ENCODE measurements around the gene GRID2. TPM values are rescaled to one million over a fixed set of nuclear protein-coding genes. Genes with fewer than 3 reads are reported as not detected.

Gene GRID2
- polyA plus RNA-seq, 1 experiment, result not detected

DNA sequence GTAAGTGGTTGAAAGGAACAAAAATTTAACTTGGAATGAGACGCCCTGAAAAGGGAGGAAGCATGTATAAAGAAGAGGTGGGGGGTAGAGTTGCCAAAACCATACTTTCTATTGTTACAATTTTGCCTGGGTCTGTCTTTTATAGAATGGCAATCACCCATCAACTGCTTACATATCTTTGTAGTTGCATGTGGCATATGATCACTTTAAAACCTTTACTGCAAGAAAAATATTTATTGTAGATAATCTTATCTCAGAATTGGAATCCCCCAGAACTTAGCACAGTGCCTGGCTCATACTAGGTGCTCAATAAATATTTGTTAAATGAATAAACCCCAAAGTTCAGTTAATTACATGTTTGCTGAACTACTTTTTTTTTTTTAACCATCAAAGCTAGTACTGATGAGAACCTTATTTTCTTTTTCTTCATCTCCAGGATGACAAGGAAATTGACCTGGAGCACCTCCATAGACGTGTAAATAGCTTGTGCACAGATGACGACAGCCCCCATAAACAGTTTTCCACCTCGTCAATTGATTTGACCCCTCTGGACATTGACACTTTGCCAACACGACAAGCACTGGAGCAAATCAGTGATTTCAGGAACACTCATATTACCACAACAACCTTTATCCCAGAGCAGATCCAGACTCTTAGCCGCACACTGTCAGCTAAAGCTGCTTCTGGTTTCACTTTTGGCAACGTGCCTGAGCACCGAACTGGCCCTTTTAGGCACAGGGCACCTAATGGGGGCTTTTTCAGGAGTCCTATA lies 1468.1 kb downstream of the GRID2 start:
- Histone ChIP-seq H3K4me3 (ENCODE audit: low read depth, low read length) (no peak overlapping the region), H3K9me3 (ENCODE audit: control insufficient read depth, insufficient read depth, low read length) (no peaks in the 10 kb centered on the region), H3K27ac (ENCODE audit: low read depth, low read length) (no peak overlapping the region), H3K27me3 (ENCODE audit: control insufficient read depth, insufficient read depth, low read length) (peaks cover 3% of the 10 kb centered on the region)
- ChIA-PET POLR2A (no interaction called here), CTCF (interaction anchor here (1.2 kb wide), 1 partner anchor 19 kb away, joined by 3 read pairs; no protein-coding TSS in a partner anchor)
- no peak for DNase-seq (ENCODE audit: low read depth, low spot score)
- no peak for TF ChIP-seq CTCF (IDR thresholded peaks at IDR 0.05; ENCODE audit: low read depth, low read length)

GRCh38 chr4:93772858-93773257 lies 1469.1 kb downstream of the GRID2 start:
- POLR2A ChIA-PET, result no interaction called here
- no peak for DNase-seq (ENCODE audit: low read depth, low spot score)
- CTCF ChIA-PET, result no interaction called here
- Histone ChIP-seq H3K9me3 (ENCODE audit: control insufficient read depth, insufficient read depth, low read length) (no peaks in the 10 kb centered on the region), H3K27me3 (ENCODE audit: control insufficient read depth, insufficient read depth, low read length) (peaks cover 3% of the 10 kb centered on the region), H3K27ac (ENCODE audit: low read depth, low read length) (no peak overlapping the region), H3K4me3 (ENCODE audit: low read depth, low read length) (no peak overlapping the region)
- TF ChIP-seq CTCF (IDR thresholded peaks at IDR 0.05; ENCODE audit: low read depth, low read length), result no peak

- Histone ChIP-seq H3K27me3 (ENCODE audit: control insufficient read depth, insufficient read depth, low read length) (no peaks in the 10 kb centered on the region), H3K4me3 (ENCODE audit: low read depth, low read length) (no peak overlapping the region), H3K27ac (ENCODE audit: low read depth, low read length) (no peak overlapping the region), H3K9me3 (ENCODE audit: control insufficient read depth, insufficient read depth, low read length) (no peaks in the 10 kb centered on the region)
- no peak for DNase-seq (ENCODE audit: low read depth, low spot score)
- TF ChIP-seq CTCF (IDR thresholded peaks at IDR 0.05; ENCODE audit: low read depth, low read length), result no peak
- POLR2A ChIA-PET, result no interaction called here
- CTCF ChIA-PET, result no interaction called here
Observed at GRCh38 chr4:93775551-93775950, 1471.8 kb downstream of the GRID2 start.

DNA sequence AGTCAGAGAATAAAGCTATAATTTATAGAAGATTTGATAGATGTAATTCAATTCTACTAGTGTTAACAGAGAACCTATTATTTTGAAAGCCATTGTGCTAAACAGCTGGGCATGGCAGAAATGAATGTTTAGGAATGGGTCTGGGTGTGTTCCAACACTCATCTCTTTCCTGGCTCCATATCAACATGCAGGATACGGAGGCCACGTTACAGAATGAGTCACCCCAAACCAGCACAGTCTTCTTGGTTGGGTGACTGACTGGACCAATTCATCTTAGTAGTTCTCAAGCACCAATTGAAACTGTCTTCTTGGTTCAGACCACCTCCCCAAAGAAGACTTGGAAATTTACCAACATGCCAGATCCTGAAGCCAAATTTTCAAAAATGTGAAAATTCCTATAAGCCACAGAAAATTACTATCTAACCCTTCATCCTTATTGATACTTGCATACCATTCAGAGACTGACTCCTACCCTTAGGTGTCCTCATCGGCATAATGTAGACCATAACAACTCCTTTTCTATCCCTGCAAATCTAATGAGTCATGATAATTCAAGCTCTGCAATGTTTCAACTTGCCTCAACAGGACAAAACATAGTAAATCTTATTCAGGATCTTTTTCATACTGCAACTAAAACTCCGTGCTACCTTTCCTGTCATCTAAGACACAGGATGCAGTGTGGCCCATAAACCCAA lies 1472.8 kb downstream of the GRID2 start:
- POLR2A ChIA-PET, result no interaction called here
- DNase-seq (ENCODE audit: low read depth, low spot score), result peak; percentile 4

More for the DNA sequence above, 1472.8 kb downstream of the GRID2 start:
- Histone ChIP-seq H3K27ac (ENCODE audit: low read depth, low read length) (no peak overlapping the region), H3K4me3 (ENCODE audit: low read depth, low read length) (no peak overlapping the region), H3K9me3 (ENCODE audit: control insufficient read depth, insufficient read depth, low read length) (no peaks in the 10 kb centered on the region), H3K27me3 (ENCODE audit: control insufficient read depth, insufficient read depth, low read length) (no peaks in the 10 kb centered on the region)
- CTCF ChIA-PET, result interaction anchor here (0.6 kb wide), 1 partner anchor 753 kb away, joined by 3 read pairs; no protein-coding TSS in a partner anchor
- TF ChIP-seq CTCF (IDR thresholded peaks at IDR 0.05; ENCODE audit: low read depth, low read length), result no peak

Data from AG04450 (cell line).